Muscle layer of duodenum (tissue), 2 donors: ENCODE measurements around the gene RFLNA.
"Not testable (repeated sequence)": the region's sequence is repeated elsewhere in the genome, so short reads cannot be mapped to it uniquely, and the experiment has no call there.

ENCODE experiments used
- H3K27ac ChIP-seq: one replicate; pipeline ENCODE4 v1.7.0; 2013; ENCODE audit warnings: mild to moderate bottlenecking, low read length
- H3K27me3 ChIP-seq: one replicate; pipeline ENCODE4 v1.7.0; 2013; ENCODE audit warnings: low read depth, mild to moderate bottlenecking, control low read depth, low read length
- H3K36me3 ChIP-seq, 2 donors: one replicate each; pipeline ENCODE4 v1.7.0; 2013; ENCODE audit warnings: low read length in 2 of 2, control low read depth in 1 of 2, mild to moderate bottlenecking in 1 of 2; ENCODE audit not compliant: insufficient read depth in 2 of 2, control insufficient read depth in 1 of 2
- H3K4me1 ChIP-seq, 2 donors: one replicate each; pipeline ENCODE4 v1.7.0; 2013; ENCODE audit warnings: low read length in 2 of 2, mild to moderate bottlenecking in 2 of 2, control low read depth in 1 of 2, moderate library complexity in 1 of 2; ENCODE audit not compliant: insufficient read depth in 2 of 2, control insufficient read depth in 1 of 2
- H3K4me3 ChIP-seq, 2 donors: one replicate each; pipeline ENCODE4 v1.7.0; 2013; ENCODE audit warnings: low read length in 2 of 2, low read depth in 1 of 2, mild to moderate bottlenecking in 1 of 2
- H3K9me3 ChIP-seq, 2 donors: one replicate each; pipeline ENCODE4 v1.7.0; 2013; ENCODE audit warnings: low read length in 2 of 2, control low read depth in 1 of 2, mild to moderate bottlenecking in 1 of 2; ENCODE audit not compliant: control insufficient read depth in 1 of 2
- donor health status: healthy.

The RFLNA gene

GRCh38 chr12:124297856-124298255, 3.0 kb downstream of the RFLNA start:
- Histone ChIP-seq H3K4me3 (no peak overlapping the region), H3K9me3 (no peaks in the 10 kb centered on the region), H3K36me3 (no peaks in the 10 kb centered on the region), H3K27ac (no peak overlapping the region), H3K27me3 (no peaks in the 10 kb centered on the region), H3K4me1 (peaks cover 0 to 23% of the 10 kb centered on the region in 2 donors)

GRCh38 chr12:124298685-124299410, 4.0 kb downstream of the RFLNA start:
- H3K36me3 ChIP-seq: no peaks in the 10 kb centered on the region
- H3K9me3 ChIP-seq: no peaks in the 10 kb centered on the region
- H3K27ac ChIP-seq: no peak overlapping the region
- H3K27me3 ChIP-seq: no peaks in the 10 kb centered on the region
- peaks cover 0 to 23% of the 10 kb centered on the region in 2 donors for H3K4me1 ChIP-seq
- no peak overlapping the region for H3K4me3 ChIP-seq

- H3K9me3 ChIP-seq: no peaks in the 10 kb centered on the region
- no peaks in the 10 kb centered on the region for H3K27me3 ChIP-seq
- H3K36me3 ChIP-seq: no peaks in the 10 kb centered on the region
- H3K27ac ChIP-seq: no peak overlapping the region
- peaks cover 0 to 18% of the 10 kb centered on the region in 2 donors for H3K4me1 ChIP-seq
- H3K4me3 ChIP-seq: no peak overlapping the region
Measured at GRCh38 chr12:124299628-124300388, 4.9 kb downstream of the RFLNA start.

- H3K4me1 ChIP-seq: peaks cover 0 to 13% of the 10 kb centered on the region in 2 donors
- not testable (repeated sequence) for H3K36me3 ChIP-seq, H3K9me3 ChIP-seq, H3K4me3 ChIP-seq, H3K27me3 ChIP-seq, H3K27ac ChIP-seq
Measured at GRCh38 chr12:124300657-124301056, 5.8 kb downstream of the RFLNA start.

GRCh38 chr12:124301084-124301654, 6.3 kb downstream of the RFLNA start:
- no peaks in the 10 kb centered on the region for H3K36me3 ChIP-seq
- no peaks in the 10 kb centered on the region for H3K27me3 ChIP-seq
- no peaks in the 10 kb centered on the region for H3K9me3 ChIP-seq
- no peak overlapping the region for H3K27ac ChIP-seq
- no peak overlapping the region for H3K4me3 ChIP-seq
- H3K4me1 ChIP-seq: peaks cover 0 to 8% of the 10 kb centered on the region in 2 donors

GRCh38 chr12:124302241-124302806, 7.4 kb downstream of the RFLNA start:
- no peaks in the 10 kb centered on the region for H3K4me1 ChIP-seq
- H3K27ac ChIP-seq: no peak overlapping the region
- no peaks in the 10 kb centered on the region for H3K9me3 ChIP-seq
- no peaks in the 10 kb centered on the region for H3K36me3 ChIP-seq
- H3K27me3 ChIP-seq: no peaks in the 10 kb centered on the region
- H3K4me3 ChIP-seq: no peak overlapping the region

GRCh38 chr12:124302807-124303578, 8.1 kb downstream of the RFLNA start:
- Histone ChIP-seq H3K4me1 (no peaks in the 10 kb centered on the region), H3K27ac (no peak overlapping the region), H3K4me3 (no peak overlapping the region), H3K27me3 (no peaks in the 10 kb centered on the region), H3K36me3 (no peaks in the 10 kb centered on the region), H3K9me3 (no peaks in the 10 kb centered on the region)

GRCh38 chr12:124303579-124304313, 8.9 kb downstream of the RFLNA start:
- Histone ChIP-seq H3K4me3 (no peak overlapping the region), H3K9me3 (no peaks in the 10 kb centered on the region), H3K27ac (no peak overlapping the region), H3K4me1 (no peaks in the 10 kb centered on the region), H3K36me3 (no peaks in the 10 kb centered on the region), H3K27me3 (no peaks in the 10 kb centered on the region)

- no peaks in the 10 kb centered on the region for H3K27me3 ChIP-seq
- no peaks in the 10 kb centered on the region for H3K36me3 ChIP-seq
- no peak overlapping the region for H3K4me3 ChIP-seq
- no peaks in the 10 kb centered on the region for H3K9me3 ChIP-seq
- no peaks in the 10 kb centered on the region for H3K4me1 ChIP-seq
- no peak overlapping the region for H3K27ac ChIP-seq
Measured at GRCh38 chr12:124304314-124304790, 9.5 kb downstream of the RFLNA start.

GRCh38 chr12:124305136-124305535, 10.2 kb downstream of the RFLNA start:
- Histone ChIP-seq H3K36me3 (no peaks in the 10 kb centered on the region), H3K4me3 (no peak overlapping the region), H3K4me1 (no peaks in the 10 kb centered on the region), H3K27ac (no peak overlapping the region), H3K9me3 (no peaks in the 10 kb centered on the region), H3K27me3 (no peaks in the 10 kb centered on the region)
